ENCODE data around the gene IL17REL.
A peak's percentile ranks its signal among the peaks of the same experiment; 100 is the strongest.

The IL17REL gene

DNA sequence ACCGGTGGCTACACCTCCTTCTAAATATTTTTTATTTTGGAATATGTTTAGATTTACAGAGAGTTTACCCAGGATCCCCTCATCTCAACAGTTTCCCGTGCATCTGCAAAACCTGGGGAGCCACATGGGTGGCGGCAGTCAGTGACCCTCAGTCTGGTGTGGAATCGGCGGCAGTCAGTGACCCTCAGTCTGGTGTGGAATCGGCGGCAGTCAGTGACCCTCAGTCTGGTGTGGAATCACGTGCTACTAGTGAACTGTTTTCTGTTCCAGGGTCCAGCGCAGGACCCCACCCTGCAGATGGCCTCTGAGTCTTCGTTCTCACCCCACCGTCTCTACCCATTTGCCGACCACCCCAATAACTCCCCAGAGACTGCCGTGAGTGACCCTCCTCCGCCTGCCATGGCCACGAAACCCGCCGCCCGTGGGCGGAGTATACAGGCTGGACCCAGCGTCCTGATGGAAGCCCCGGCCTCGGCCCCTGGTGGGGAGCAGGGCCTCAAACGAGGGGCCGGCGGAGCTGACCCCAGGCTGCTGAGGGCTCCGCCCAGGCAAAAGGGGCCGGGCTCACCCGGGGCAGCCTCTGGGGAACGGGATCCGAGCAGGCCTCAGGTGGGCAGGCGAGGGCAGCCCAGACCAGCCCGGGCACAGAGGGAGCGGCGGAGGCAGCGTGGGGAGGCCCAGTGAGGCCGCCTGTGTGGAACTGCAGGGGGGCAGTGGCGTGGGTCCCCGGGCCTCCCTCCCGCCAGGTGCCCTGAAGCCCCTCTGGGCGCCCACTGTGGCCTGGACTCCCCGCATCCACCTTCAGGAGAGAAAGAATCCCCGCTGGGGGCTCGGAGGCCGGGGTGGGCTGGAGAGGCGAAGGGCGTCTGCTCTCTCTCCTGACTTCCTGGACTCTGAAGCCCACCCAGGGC lies 2.5 kb downstream of the IL17REL start:
- peak in 3 of 10 donors; percentile 10 to 89 (median 87) for DNase-seq
- intact Hi-C loops (cut with DNase I), result no loop called here

DNA sequence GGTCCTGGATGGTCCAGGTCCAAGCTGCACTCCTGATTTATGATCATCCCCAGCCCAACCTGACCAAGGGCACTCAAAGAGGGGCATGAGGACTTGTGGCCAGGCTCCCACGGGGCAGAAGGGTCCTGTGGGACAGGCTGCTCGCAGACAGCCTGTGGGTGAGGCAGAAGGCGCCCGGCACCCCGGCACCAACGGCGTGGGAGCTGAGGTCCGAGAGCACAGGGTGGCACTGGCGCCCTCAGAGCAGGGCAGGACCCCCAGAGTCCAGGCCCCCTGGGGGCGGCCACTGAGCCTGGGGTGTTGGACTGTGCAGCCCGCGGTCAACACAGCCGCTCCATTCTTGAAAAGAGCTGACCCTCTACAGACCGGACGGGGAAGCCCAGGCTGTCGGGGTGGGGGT lies 3.3 kb downstream of the IL17REL start:
- intact Hi-C loops (cut with DNase I), result no loop called here

GRCh38 chr22:50008151-50009040 lies 4.2 kb downstream of the IL17REL start:
- intact Hi-C loops (cut with DNase I), result no loop called here
- DNase-seq, result peak in 2 of 10 donors; percentile 37 to 65

More for the DNA sequence above, 3.3 kb downstream of the IL17REL start:
- peak in 2 of 10 donors; percentile 58 to 77 for DNase-seq

- peak in 1 of 10 donors; percentile 35 for DNase-seq
- intact Hi-C loops (cut with DNase I), result no loop called here
These were observed 5.5 kb downstream of the IL17REL start for GRCh38 chr22:50007057-50007511.

GRCh38 chr22:50004918-50005317 lies 7.6 kb downstream of the IL17REL start:
- intact Hi-C loops (cut with DNase I), result no loop called here
- peak in 1 of 10 donors; percentile 16 for DNase-seq

- intact Hi-C loops (cut with DNase I), result no loop called here
These were observed 9.8 kb downstream of the IL17REL start for GRCh38 chr22:50002791-50003190.

DNA sequence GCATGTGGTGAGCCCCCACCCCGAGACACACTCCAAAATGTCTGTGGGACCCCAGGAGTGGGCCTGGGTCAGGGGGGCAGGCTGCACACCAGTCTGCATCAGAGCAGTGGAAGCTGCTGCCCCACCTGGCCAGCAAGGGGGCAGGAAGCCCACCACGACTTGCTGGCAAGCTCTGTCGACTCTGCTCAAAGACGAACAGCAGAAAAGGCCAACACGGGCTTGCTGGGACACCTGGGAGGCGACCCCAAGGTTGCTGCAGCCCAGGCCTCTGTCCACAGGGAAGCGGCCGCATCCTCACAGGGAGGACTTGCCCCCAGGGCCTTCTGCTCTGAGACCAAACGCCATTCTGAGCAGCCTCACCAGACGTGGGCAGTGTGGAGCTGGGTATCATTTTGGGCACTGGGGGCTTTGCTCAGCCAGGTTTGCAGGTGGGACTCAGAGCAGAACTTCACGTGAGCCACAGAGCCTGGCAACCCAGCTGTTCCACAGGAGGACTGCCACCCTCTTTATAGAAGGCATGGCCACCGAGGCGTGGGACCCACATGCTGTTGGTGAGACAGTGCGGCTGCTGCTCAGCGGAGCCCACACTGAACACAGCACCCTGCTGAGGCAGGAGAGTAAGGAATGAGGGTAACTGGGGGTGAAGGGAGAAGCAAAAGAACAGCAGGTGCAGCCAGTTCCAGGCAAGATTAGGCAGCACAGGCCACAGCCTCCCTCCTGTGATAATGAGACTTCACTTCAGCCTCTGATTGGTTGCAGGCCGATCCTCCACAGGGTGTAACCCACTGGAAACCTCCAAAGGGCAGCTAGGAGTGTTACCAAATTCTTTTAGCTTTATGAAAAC lies 11.0 kb downstream of the IL17REL start:
- DNase-seq, result peak in 1 of 10 donors; percentile 74
- intact Hi-C loops (cut with DNase I), result no loop called here

More at GRCh38 chr22:50002791-50003190, 9.8 kb downstream of the IL17REL start:
- peak in 6 of 10 donors; percentile 32 to 91 (median 78) for DNase-seq

DNA sequence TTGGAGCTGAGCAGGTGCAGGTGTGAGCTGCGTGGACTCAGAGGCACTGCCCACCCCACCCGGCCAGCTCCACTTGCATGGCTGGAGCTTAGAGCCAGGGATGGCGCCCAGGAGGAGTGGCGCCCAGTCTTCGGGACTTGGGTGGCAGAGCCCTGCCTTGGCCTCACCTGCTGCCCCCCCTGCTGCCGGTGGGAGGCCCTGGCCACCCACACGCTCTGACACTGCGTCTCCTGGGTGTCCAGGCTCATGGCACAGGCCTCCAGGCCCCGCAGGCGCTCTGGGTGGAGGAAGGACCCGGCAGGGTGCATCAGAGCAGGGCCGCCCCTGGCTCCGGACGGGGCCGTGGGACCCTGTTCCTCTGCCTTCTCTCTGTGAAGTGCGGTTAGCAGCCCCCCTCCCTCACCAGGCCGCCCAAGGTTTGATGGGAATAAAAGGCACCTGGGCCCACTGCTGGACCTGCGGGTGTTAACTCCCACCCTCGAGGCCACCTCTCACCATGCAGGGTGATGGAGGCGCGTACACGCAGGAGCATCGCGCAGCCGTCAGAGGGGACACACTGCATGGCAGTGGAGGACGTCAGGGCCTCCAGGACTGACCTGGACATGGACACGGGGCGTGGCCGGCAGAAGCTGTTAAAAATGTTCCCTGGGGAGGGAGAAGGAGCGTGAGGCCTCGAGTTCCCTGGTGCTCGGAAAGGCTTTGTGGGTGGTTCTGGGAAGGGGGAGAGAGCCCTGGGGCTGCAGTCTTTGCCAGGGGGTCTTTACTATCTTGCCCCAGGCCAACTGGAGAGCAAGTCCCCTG lies 11.8 kb downstream of the IL17REL start:
- DNase-seq, result peak in 2 of 10 donors; percentile 70 to 71
- intact Hi-C loops (cut with DNase I), result no loop called here

DNA sequence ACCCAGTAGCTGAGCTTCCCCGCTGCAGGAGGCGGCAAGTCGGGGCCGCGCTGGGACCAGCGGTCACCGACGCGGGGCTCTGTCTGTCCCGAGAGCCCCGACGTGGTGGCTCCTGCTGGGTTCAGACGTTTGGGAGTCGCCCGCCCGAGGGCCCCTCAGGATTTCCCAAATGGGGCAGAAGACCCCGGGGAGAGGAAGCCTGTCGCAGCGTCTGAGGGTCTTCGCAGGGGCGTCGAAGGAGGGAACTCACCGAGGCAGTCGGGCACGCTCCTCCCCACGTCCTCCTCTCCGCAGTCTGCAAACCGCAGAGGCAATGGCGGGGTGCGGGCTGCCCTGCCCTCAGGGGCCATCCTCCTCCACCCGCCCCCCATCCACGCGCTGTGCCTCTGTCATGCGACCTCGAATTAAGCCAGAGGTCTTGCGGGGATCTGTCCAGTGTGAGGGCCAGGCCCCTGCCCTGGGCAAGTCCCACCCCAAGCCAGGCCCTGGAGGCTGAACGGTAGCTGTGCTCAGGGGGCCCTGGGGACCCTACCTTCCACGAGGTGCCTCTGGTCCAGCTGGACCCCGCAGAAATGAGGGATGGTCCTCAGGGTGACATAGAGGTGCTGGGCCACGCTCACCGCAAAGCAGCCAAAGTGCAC lies 12.5 kb downstream of the IL17REL start:
- intact Hi-C loops (cut with DNase I), result loop anchor here (5.0 kb wide), 1 partner anchor 32 kb away; no protein-coding TSS in a partner anchor

DNA sequence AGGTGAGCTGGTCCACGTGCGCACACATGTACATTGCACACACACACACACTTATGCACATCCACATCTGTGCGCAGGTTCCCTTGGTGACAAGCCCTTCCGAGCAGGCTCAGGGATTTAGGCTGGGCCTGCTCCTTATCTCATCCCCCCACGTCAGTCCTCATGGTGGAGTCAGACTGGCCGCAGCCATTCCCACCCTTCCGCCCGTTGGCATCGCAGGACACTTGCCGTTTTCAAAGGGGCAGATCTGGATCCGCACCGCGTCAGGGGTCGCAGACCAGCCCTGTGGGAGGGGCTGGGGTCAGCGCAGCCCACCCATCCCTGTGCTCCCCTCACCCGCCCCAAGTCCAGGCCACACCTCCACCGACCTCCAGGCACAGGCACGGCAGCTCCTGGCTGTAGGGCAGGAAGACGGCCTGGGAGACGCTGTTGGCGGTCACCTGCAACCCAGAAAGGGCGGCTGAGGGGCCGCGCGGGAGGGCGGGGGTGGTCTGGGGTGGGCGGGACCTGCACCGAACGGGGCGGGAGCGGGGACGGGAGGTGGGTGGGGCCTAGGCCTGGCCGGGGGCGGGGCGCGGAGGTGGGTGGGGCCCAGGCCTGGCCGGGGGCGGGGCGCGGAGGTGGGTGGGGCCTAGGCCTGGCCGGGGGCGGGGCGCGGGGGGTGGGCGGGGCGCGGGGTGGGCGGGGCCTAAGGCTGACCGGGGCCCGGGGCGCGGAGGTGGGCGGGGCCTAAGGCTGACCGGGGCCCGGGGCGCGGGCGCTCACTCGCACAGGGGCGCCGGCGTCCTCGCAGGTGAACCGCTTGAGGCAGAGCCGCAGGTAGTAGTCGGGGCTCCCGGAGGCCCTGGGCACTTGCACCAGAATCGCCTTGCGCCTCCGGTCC lies 13.3 kb downstream of the IL17REL start:
- DNase-seq, result peak in 2 of 10 donors; percentile 42 to 80
- intact Hi-C loops (cut with DNase I), result loop anchor here (5.0 kb wide), 1 partner anchor 33 kb away; no protein-coding TSS in a partner anchor

More for the DNA sequence above, 12.5 kb downstream of the IL17REL start:
- peak in 1 of 10 donors; percentile 72 for DNase-seq

DNA sequence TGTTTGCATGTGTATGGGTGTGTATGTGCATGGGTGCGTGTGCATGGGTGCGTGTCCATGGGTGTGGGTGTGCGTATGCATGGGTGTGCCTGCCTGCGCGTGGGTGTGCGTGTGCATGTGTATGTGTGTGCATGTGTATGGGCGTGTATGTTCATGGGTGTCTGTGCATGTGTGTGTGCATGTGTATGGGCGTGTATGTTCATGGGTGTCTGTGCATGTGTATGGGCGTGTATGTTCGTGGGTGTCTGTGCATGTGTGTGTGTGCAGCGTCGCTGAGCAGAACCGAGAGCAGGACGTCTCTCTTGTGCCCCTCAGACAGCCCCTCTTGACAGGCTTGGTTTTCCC lies 13.9 kb downstream of the IL17REL start:
- intact Hi-C loops (cut with DNase I), result loop anchor here (5.0 kb wide), 1 partner anchor 34 kb away; no protein-coding TSS in a partner anchor
- peak in 1 of 10 donors; percentile 8 for DNase-seq

GRCh38 chr22:49997932-49998717 lies 14.4 kb downstream of the IL17REL start:
- DNase-seq, result peak in 2 of 10 donors; percentile 46 to 80
- intact Hi-C loops (cut with DNase I), result loop anchor here (5.0 kb wide), 1 partner anchor 34 kb away; no protein-coding TSS in a partner anchor

DNA sequence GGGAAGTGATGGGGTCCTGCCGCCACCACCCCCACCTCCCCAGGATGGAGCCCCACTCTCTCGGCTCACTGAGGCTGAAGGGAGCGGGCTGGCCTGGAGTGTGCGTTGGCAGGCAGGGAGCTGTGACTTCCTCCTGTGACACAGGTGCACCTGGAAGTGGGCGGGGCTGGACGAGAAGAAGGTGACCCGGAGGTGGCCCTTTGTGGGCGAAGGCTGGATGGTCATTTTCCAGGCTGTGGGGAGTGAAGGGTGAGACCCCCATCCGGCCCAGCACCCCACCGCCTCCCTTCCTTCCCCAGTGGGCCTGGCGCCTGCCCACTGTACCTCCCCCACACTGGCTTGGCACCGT lies 15.3 kb downstream of the IL17REL start:
- intact Hi-C loops (cut with DNase I), result loop anchor here (5.0 kb wide), 1 partner anchor 35 kb away; no protein-coding TSS in a partner anchor
- peak in 1 of 10 donors; percentile 29 for DNase-seq

DNA sequence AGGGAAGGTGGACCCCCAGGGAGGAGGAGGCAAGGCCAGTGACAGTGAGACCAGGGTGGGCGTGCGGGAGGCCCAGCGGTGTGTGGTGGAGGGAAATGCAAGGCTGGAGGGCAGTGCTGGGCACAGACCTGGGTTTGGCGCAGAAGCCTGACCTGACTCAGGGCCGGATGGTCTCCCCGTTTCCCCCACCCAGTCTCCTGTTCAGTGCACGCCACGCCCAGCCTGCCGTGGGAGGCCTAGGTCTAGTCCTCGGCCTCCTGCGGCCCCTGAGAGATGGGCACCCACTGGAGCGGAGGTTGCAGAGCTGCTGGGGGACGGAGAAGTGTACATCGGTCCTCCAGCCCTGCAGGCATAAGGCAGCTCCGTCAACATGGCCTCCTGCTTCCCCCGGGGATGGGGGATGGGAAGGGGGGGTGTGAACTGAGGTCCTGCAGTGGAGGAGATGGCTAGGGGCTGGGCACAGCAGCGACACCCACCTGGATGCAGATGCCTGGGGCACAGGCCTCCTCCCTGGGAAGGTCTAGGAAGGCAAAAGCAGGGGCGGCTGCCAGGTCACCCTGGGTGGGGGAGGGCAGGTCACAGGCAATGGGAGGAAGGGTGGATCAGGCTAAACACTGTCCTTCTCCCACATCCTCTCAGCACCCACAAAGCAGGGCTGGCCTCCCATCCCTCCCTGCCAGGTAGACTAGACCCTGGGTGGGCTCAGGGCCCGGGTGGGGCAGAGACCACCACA lies 15.9 kb downstream of the IL17REL start:
- peak in 2 of 10 donors; percentile 56 to 61 for DNase-seq
- intact Hi-C loops (cut with DNase I), result loop anchor here (5.0 kb wide), 1 partner anchor 36 kb away; no protein-coding TSS in a partner anchor

GRCh38 chr22:49996119-49996517 lies 16.4 kb downstream of the IL17REL start:
- DNase-seq, result peak in 2 of 10 donors; percentile 26 to 71
- intact Hi-C loops (cut with DNase I), result loop anchor here (5.0 kb wide), 1 partner anchor 36 kb away; no protein-coding TSS in a partner anchor
